OCI-LY1 (cell line): Measurements from ENCODE around the gene CD209.

Experiments used
- EZH2 ChIP-seq: fragments of 200-600 bp; sonication (generic), shearing (Covaris generic); IDR thresholded peaks from 2 replicates; pipeline ENCODE4 v1.8.0; 2017; ENCODE audit warnings: borderline replicate concordance, mixed run types, mild to moderate bottlenecking, antibody characterized with exemption, low read length, moderate library complexity, mixed read lengths
- TF ChIP-seq, protein P1 (sequence below): fragments of 200-600 bp; sonication (generic), shearing (Covaris generic); IDR thresholded peaks from 2 replicates; pipeline ENCODE4 v1.5.1; 2017; ENCODE audit warnings: mild to moderate bottlenecking, antibody characterized with exemption, low read length, moderate library complexity, mixed read lengths

GRCh38 chr19:7772752-7773291 lies 25.5 kb upstream of the CD209 start:
- TF ChIP-seq, protein P1, sequence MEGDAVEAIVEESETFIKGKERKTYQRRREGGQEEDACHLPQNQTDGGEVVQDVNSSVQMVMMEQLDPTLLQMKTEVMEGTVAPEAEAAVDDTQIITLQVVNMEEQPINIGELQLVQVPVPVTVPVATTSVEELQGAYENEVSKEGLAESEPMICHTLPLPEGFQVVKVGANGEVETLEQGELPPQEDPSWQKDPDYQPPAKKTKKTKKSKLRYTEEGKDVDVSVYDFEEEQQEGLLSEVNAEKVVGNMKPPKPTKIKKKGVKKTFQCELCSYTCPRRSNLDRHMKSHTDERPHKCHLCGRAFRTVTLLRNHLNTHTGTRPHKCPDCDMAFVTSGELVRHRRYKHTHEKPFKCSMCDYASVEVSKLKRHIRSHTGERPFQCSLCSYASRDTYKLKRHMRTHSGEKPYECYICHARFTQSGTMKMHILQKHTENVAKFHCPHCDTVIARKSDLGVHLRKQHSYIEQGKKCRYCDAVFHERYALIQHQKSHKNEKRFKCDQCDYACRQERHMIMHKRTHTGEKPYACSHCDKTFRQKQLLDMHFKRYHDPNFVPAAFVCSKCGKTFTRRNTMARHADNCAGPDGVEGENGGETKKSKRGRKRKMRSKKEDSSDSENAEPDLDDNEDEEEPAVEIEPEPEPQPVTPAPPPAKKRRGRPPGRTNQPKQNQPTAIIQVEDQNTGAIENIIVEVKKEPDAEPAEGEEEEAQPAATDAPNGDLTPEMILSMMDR, result no peak
- no peak for TF ChIP-seq EZH2
